Right ventricle myocardium superior (tissue), 1 donor: Measurements from ENCODE around the gene TLX3. TPM values are rescaled to one million over a fixed set of nuclear protein-coding genes. Genes with fewer than 3 reads are reported as not detected.

Experiments used
- ATAC-seq: fragments of 200-7000 bp; cut with Tn5 transposase; one replicate; pipeline ENCODE4 v1.9.1; 2020; ENCODE audit warnings: mild to moderate bottlenecking; ENCODE audit not compliant: poor library complexity
- DNase-seq: peaks from one replicate; pipeline ENCODE4 v3.0.0-alpha.2; 2020
- intact Hi-C: fragments of 100-400 bp; cut with DNase I; formaldehyde crosslinking; loops from one replicate; pipeline ENCODE4 v1.11.2; 2022
- total RNA-seq: library from RNA; stranded (reverse); fragmentation: NEBNext Ultra II Directional; extraction: Animal tissue kit (Norgen Biotek cat#: 25700); gene quantifications from one replicate; pipeline ENCODE4 v1.2.1, GENCODE V29; 2021
- donor health status: DM: no; HTN: yes; CAD: no; lungs with severe emphysema.

The TLX3 gene
- total RNA-seq, 1 donor from 2014 or later: not detected

- DNase-seq: no peak
- intact Hi-C loops: no loop called here
- peak; percentile 27 for ATAC-seq
Observed at GRCh38 chr5:171316258-171317121, 7.4 kb downstream of the TLX3 start.

- intact Hi-C loops: no loop called here
- DNase-seq: no peak
- peak; percentile 40 for ATAC-seq
Observed at GRCh38 chr5:171317230-171317629, 8.2 kb downstream of the TLX3 start.

- no peak for DNase-seq
- intact Hi-C loops: no loop called here
- ATAC-seq: no peak
Observed at GRCh38 chr5:171318026-171318425, 9.0 kb downstream of the TLX3 start.

GRCh38 chr5:171321447-171321846 is 12.4 kb downstream of the TLX3 start:
- no peak for ATAC-seq
- intact Hi-C loops: no loop called here

GRCh38 chr5:171322527-171322926 is 13.5 kb downstream of the TLX3 start:
- intact Hi-C loops: no loop called here
- ATAC-seq: no peak
- DNase-seq: no peak

More at GRCh38 chr5:171321447-171321846, 12.4 kb downstream of the TLX3 start:
- DNase-seq: no peak

GRCh38 chr5:171323007-171323406 is 14.0 kb downstream of the TLX3 start:
- no peak for ATAC-seq
- no peak for DNase-seq

GRCh38 chr5:171323806-171324632 is 15.0 kb downstream of the TLX3 start:
- DNase-seq (no peak), ATAC-seq (no peak)
- intact Hi-C loops: no loop called here

More at GRCh38 chr5:171323007-171323406, 14.0 kb downstream of the TLX3 start:
- intact Hi-C loops: no loop called here

- DNase-seq (no peak), ATAC-seq (no peak)
- intact Hi-C loops: loop anchor here (10.0 kb wide), 1 partner anchor 595 kb away; no protein-coding TSS in a partner anchor
Observed at GRCh38 chr5:171330021-171330420, 21.0 kb downstream of the TLX3 start.

GRCh38 chr5:171335616-171336015 is 26.6 kb downstream of the TLX3 start:
- DNase-seq (no peak), ATAC-seq (no peak)
- intact Hi-C loops: loop anchor here (5.0 to 10.0 kb wide), 2 partner anchors 128 to 601 kb away; no protein-coding TSS in a partner anchor

- ATAC-seq (peak; percentile 78), DNase-seq (peak; percentile 55)
- intact Hi-C loops: loop anchor here (5.0 to 10.0 kb wide), 2 partner anchors 129 to 602 kb away; no protein-coding TSS in a partner anchor
Observed at GRCh38 chr5:171336521-171337209, 27.6 kb downstream of the TLX3 start.

GRCh38 chr5:171337210-171337569 is 28.1 kb downstream of the TLX3 start:
- intact Hi-C loops: loop anchor here (5.0 to 10.0 kb wide), 2 partner anchors 130 to 602 kb away; no protein-coding TSS in a partner anchor
- no peak for ATAC-seq
- DNase-seq: no peak

GRCh38 chr5:171340042-171340441 is 31.0 kb downstream of the TLX3 start:
- DNase-seq (no peak), ATAC-seq (no peak)
- intact Hi-C loops: no loop called here

GRCh38 chr5:171340491-171340890 is 31.4 kb downstream of the TLX3 start:
- no peak for DNase-seq
- intact Hi-C loops: no loop called here
- no peak for ATAC-seq

- intact Hi-C loops: no loop called here
- no peak for DNase-seq
- peak; percentile 66 for ATAC-seq
Observed at GRCh38 chr5:171342362-171343111, 33.5 kb downstream of the TLX3 start.

- intact Hi-C loops: no loop called here
- DNase-seq (no peak), ATAC-seq (no peak)
Observed at GRCh38 chr5:171344936-171345608, 36.0 kb downstream of the TLX3 start.

GRCh38 chr5:171351536-171352073 is 42.6 kb downstream of the TLX3 start:
- ATAC-seq (no peak), DNase-seq (no peak)
- intact Hi-C loops: no loop called here

- intact Hi-C loops: no loop called here
- no peak for ATAC-seq
- no peak for DNase-seq
Observed at GRCh38 chr5:171355302-171355724, 46.3 kb downstream of the TLX3 start.
